ENCODE data around the gene ZRANB1. TPM values are rescaled to one million over a fixed set of nuclear protein-coding genes. Genes with fewer than 3 reads are reported as not detected.

The ZRANB1 gene
- total and polyA plus RNA-seq, 7 experiments from 2014 or later: 7.3 to 26.4 (median 17.3) TPM

GRCh38 chr10:125020871-125021270, 78.9 kb downstream of the ZRANB1 start:
- Mint-ChIP-seq H3K4me1 (peaks cover 0 to 3% (median 0%) of the 10 kb centered on the region in 7 donors), H3K27me3 (peaks cover 0 to 7% (median 3%) of the 10 kb centered on the region in 5 donors), H3K27ac (no peak overlapping the region), H3K36me3 (peaks cover 0 to 5% (median 0%) of the 10 kb centered on the region in 5 donors), H3K9me3 (peaks cover 0 to 7% (median 0%) of the 10 kb centered on the region in 11 donors), H3K4me3 (no peak overlapping the region)
- Histone ChIP-seq H3K27me3 (ENCODE audit: control insufficient read depth in 2 of 2, insufficient read depth in 2 of 2, low read length in 2 of 2) (no peaks in the 10 kb centered on the region), H3K4me1 (ENCODE audit: control insufficient read depth in 2 of 2, insufficient read depth in 2 of 2, low read length in 2 of 2) (no peaks in the 10 kb centered on the region), H3K4me3 (ENCODE audit: low read length) (no peak overlapping the region), H3K9me3 (ENCODE audit: control insufficient read depth in 2 of 3, low read length in 3 of 3) (no peaks in the 10 kb centered on the region), H3K36me3 (ENCODE audit: control insufficient read depth in 2 of 3, insufficient read depth in 3 of 3, low read length in 3 of 3) (no peaks in the 10 kb centered on the region), H3K27ac (ENCODE audit: low read depth, low read length) (no peak overlapping the region)
- intact Hi-C loops (cut with micrococcal nuclease): no loop called here
- ChIA-PET POLR2A (no interaction called here), CTCF (no interaction called here)
- ATAC-seq (no peak), DNase-seq (no peak)

GRCh38 chr10:125021686-125022344, 79.9 kb downstream of the ZRANB1 start:
- Histone ChIP-seq H3K9me3 (ENCODE audit: control insufficient read depth in 2 of 3, low read length in 3 of 3) (no peaks in the 10 kb centered on the region), H3K27me3 (ENCODE audit: control insufficient read depth in 2 of 2, insufficient read depth in 2 of 2, low read length in 2 of 2) (no peaks in the 10 kb centered on the region), H3K4me3 (ENCODE audit: low read length) (no peak overlapping the region), H3K4me1 (ENCODE audit: control insufficient read depth in 2 of 2, insufficient read depth in 2 of 2, low read length in 2 of 2) (no peaks in the 10 kb centered on the region), H3K27ac (ENCODE audit: low read depth, low read length) (no peak overlapping the region), H3K36me3 (ENCODE audit: control insufficient read depth in 2 of 3, insufficient read depth in 3 of 3, low read length in 3 of 3) (no peaks in the 10 kb centered on the region)
- H3K4me3 Mint-ChIP-seq: no peak overlapping the region
- peaks cover 0 to 3% (median 0%) of the 10 kb centered on the region in 7 donors for H3K4me1 Mint-ChIP-seq
- peaks cover 0 to 7% (median 0%) of the 10 kb centered on the region in 11 donors for H3K9me3 Mint-ChIP-seq
- H3K36me3 Mint-ChIP-seq: peaks cover 0 to 5% (median 0%) of the 10 kb centered on the region in 5 donors
- ChIA-PET POLR2A (no interaction called here), CTCF (no interaction called here)
- peak overlapping the region in 1 of 9 donors; percentile 17 for H3K27ac Mint-ChIP-seq
- no peak for ATAC-seq
- DNase-seq: no peak
- intact Hi-C loops (cut with micrococcal nuclease): no loop called here
- peaks cover 0 to 4% (median 2%) of the 10 kb centered on the region in 5 donors for H3K27me3 Mint-ChIP-seq

- ChIA-PET CTCF (no interaction called here), POLR2A (no interaction called here)
- Histone ChIP-seq H3K27ac (ENCODE audit: low read depth, low read length) (no peak overlapping the region), H3K27me3 (ENCODE audit: control insufficient read depth in 2 of 2, insufficient read depth in 2 of 2, low read length in 2 of 2) (no peaks in the 10 kb centered on the region), H3K4me1 (ENCODE audit: control insufficient read depth in 2 of 2, insufficient read depth in 2 of 2, low read length in 2 of 2) (no peaks in the 10 kb centered on the region), H3K4me3 (ENCODE audit: low read length) (no peak overlapping the region), H3K9me3 (ENCODE audit: control insufficient read depth in 2 of 3, low read length in 3 of 3) (no peaks in the 10 kb centered on the region), H3K36me3 (ENCODE audit: control insufficient read depth in 2 of 3, insufficient read depth in 3 of 3, low read length in 3 of 3) (no peaks in the 10 kb centered on the region)
- no peak overlapping the region for H3K27ac Mint-ChIP-seq
- no peak for DNase-seq
- peaks cover 0 to 5% (median 0%) of the 10 kb centered on the region in 5 donors for H3K36me3 Mint-ChIP-seq
- no peak for ATAC-seq
- no peaks in the 10 kb centered on the region for H3K4me1 Mint-ChIP-seq
- intact Hi-C loops (cut with micrococcal nuclease): no loop called here
- peaks cover 0 to 3% (median 0%) of the 10 kb centered on the region in 5 donors for H3K27me3 Mint-ChIP-seq
- H3K9me3 Mint-ChIP-seq: peaks cover 0 to 7% (median 0%) of the 10 kb centered on the region in 11 donors
- H3K4me3 Mint-ChIP-seq: no peak overlapping the region
These were observed 80.7 kb downstream of the ZRANB1 start for GRCh38 chr10:125022671-125023070.

GRCh38 chr10:125023255-125023654, 81.3 kb downstream of the ZRANB1 start:
- Histone ChIP-seq H3K4me3 (ENCODE audit: low read length) (no peak overlapping the region), H3K27ac (ENCODE audit: low read depth, low read length) (no peak overlapping the region), H3K27me3 (ENCODE audit: control insufficient read depth in 2 of 2, insufficient read depth in 2 of 2, low read length in 2 of 2) (no peaks in the 10 kb centered on the region), H3K9me3 (ENCODE audit: control insufficient read depth in 2 of 3, low read length in 3 of 3) (no peaks in the 10 kb centered on the region), H3K4me1 (ENCODE audit: control insufficient read depth in 2 of 2, insufficient read depth in 2 of 2, low read length in 2 of 2) (no peaks in the 10 kb centered on the region), H3K36me3 (ENCODE audit: control insufficient read depth in 2 of 3, insufficient read depth in 3 of 3, low read length in 3 of 3) (no peaks in the 10 kb centered on the region)
- no peaks in the 10 kb centered on the region for H3K4me1 Mint-ChIP-seq
- H3K27me3 Mint-ChIP-seq: peaks cover 0 to 3% (median 0%) of the 10 kb centered on the region in 5 donors
- peaks cover 0 to 7% (median 0%) of the 10 kb centered on the region in 11 donors for H3K9me3 Mint-ChIP-seq
- intact Hi-C loops (cut with micrococcal nuclease): no loop called here
- no peak overlapping the region for H3K27ac Mint-ChIP-seq
- CTCF ChIA-PET: no interaction called here
- peaks cover 0 to 5% (median 0%) of the 10 kb centered on the region in 5 donors for H3K36me3 Mint-ChIP-seq
- no peak for ATAC-seq
- POLR2A ChIA-PET: no interaction called here
- DNase-seq: no peak
- no peak overlapping the region for H3K4me3 Mint-ChIP-seq

- no peaks in the 10 kb centered on the region for H3K9me3 ChIP-seq (ENCODE audit: control insufficient read depth in 2 of 3, low read length in 3 of 3)
- H3K36me3 ChIP-seq (ENCODE audit: control insufficient read depth in 2 of 3, insufficient read depth in 3 of 3, low read length in 3 of 3): no peaks in the 10 kb centered on the region
- no peak overlapping the region for H3K27ac Mint-ChIP-seq
- DNase-seq: no peak
- H3K36me3 Mint-ChIP-seq: peaks cover 0 to 5% (median 0%) of the 10 kb centered on the region in 5 donors
- no peak overlapping the region for H3K4me3 Mint-ChIP-seq
- no peak overlapping the region for H3K27ac ChIP-seq (ENCODE audit: low read depth, low read length)
- no peaks in the 10 kb centered on the region for H3K4me1 ChIP-seq (ENCODE audit: control insufficient read depth in 2 of 2, insufficient read depth in 2 of 2, low read length in 2 of 2)
- POLR2A ChIA-PET: no interaction called here
- H3K27me3 Mint-ChIP-seq: peaks cover 0 to 3% (median 0%) of the 10 kb centered on the region in 5 donors
- no peak for ATAC-seq
- intact Hi-C loops (cut with micrococcal nuclease): no loop called here
- no peaks in the 10 kb centered on the region for H3K27me3 ChIP-seq (ENCODE audit: control insufficient read depth in 2 of 2, insufficient read depth in 2 of 2, low read length in 2 of 2)
- no peak overlapping the region for H3K4me3 ChIP-seq (ENCODE audit: low read length)
- CTCF ChIA-PET: no interaction called here
- H3K4me1 Mint-ChIP-seq: no peaks in the 10 kb centered on the region
- H3K9me3 Mint-ChIP-seq: peaks cover 0 to 7% (median 0%) of the 10 kb centered on the region in 11 donors
These were observed 82.1 kb downstream of the ZRANB1 start for GRCh38 chr10:125023862-125024496.

- Mint-ChIP-seq H3K27ac (no peak overlapping the region), H3K9me3 (peaks cover 0 to 2% (median 0%) of the 10 kb centered on the region in 11 donors), H3K4me3 (no peak overlapping the region), H3K4me1 (no peaks in the 10 kb centered on the region), H3K27me3 (no peaks in the 10 kb centered on the region), H3K36me3 (peaks cover 0 to under 1% (median 0%) of the 10 kb centered on the region in 5 donors)
- intact Hi-C loops (cut with micrococcal nuclease): no loop called here
- CTCF ChIA-PET: no interaction called here
- Histone ChIP-seq H3K4me1 (ENCODE audit: control insufficient read depth in 2 of 2, insufficient read depth in 2 of 2, low read length in 2 of 2) (no peaks in the 10 kb centered on the region), H3K36me3 (ENCODE audit: control insufficient read depth in 2 of 3, insufficient read depth in 3 of 3, low read length in 3 of 3) (no peaks in the 10 kb centered on the region), H3K9me3 (ENCODE audit: control insufficient read depth in 2 of 3, low read length in 3 of 3) (no peaks in the 10 kb centered on the region), H3K27me3 (ENCODE audit: control insufficient read depth in 2 of 2, insufficient read depth in 2 of 2, low read length in 2 of 2) (no peaks in the 10 kb centered on the region), H3K4me3 (ENCODE audit: low read length) (no peak overlapping the region), H3K27ac (ENCODE audit: low read depth, low read length) (no peak overlapping the region)
- POLR2A ChIA-PET: no interaction called here
- no peak for ATAC-seq
- DNase-seq: no peak
These were observed 82.7 kb downstream of the ZRANB1 start for GRCh38 chr10:125024497-125025234.
